HG03095 (cell line): ENCODE measurements around the gene CRHR1.

Experiments used
- ATAC-seq: cut with Tn5 transposase; IDR thresholded peaks from one replicate; pipeline ENCODE4 v1.9.1; 2021; ENCODE audit warnings: moderate library complexity; ENCODE audit not compliant: unreplicated experiment

The CRHR1 gene

DNA sequence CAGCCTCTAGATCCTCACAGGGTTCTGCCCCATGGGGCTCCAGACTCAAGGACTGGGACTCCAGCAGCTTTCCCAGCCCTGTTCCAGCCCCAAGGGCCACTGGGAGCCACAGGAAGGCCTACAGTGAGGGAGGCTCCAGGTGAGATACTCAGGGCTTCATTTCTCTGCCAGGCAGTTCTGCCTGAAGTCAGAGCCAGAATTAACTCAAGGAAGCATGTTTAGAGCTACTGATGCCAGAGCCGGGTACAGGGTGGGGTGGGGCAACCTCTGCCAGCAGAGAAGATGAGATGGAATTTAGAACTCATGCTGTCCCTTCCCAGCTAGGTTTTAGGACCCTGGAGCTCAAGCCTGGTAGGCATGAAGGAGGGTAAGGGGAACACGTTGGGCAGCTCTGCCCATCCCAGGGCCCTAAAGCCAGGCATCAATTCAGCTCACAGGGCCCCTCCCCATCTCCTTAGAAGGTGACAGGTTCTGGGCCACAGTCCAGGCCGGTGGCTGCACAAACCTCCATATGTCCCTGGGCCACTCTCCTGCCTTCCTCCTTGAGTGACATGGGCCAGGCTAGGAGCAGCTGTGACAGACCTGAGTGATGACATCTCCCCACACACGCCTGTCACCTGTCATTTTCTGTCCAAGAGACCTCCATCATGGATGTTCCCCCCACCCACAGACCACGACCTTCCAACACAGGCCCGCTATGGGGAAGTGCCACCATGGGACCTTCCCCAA, 36.1 kb downstream of the CRHR1 start:
- no peak for ATAC-seq

DNA sequence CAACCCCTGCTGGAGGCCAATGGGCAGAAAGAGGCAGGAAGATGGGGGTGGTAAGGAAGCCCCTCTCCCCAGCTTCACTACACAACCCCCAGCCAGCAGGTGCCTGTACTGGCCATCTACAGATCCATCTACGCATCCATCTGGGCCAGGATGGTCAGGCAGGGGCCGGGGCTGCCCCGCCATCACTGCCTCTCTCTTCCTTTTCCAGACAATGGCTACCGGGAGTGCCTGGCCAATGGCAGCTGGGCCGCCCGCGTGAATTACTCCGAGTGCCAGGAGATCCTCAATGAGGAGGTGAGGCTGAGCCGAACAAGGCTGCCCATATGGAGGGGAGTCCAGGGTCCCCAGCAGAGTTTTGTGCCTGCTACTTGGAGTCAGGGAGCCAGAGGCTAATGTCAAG, 37.0 kb downstream of the CRHR1 start:
- ATAC-seq: no peak

DNA sequence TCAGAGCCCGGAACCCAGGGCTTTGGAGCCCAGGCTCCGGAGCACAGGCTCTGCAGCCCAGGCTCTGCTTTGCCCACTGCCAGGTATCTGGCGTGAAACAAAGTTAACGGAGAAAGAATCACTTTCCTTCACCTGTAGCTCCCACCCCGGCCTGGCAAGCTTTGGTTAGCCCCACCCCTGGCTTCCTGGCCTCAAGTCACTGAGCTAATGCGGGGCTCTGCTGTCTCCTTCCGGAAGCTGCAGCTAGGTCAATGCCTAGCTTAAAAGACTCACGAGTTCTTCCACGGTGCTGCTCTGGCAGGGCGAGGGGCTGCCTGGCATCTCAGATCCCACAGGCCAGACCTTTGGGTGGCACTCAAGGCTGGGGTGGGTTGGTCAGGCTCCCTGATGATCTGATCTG, 39.5 kb downstream of the CRHR1 start:
- ATAC-seq: no peak

DNA sequence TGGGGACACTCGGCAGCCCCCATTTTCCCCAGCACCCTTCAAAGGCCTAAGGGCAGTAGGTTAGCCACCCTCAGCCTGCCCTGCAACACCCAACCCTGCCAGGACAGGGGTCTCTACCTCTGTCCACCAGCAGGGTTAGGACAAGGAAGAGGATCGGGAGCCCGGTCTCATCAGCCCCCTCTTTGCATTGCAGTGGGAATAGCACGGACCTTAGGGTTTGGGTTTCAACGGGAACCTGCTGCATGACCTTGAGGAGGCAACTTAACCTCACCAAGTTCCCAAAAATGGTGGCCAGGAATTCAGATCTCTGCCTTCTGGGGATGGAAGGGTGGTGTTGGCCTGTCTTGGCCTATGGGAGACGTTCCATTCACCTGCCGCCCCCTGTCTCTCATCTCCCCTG, 40.4 kb downstream of the CRHR1 start:
- no peak for ATAC-seq

DNA sequence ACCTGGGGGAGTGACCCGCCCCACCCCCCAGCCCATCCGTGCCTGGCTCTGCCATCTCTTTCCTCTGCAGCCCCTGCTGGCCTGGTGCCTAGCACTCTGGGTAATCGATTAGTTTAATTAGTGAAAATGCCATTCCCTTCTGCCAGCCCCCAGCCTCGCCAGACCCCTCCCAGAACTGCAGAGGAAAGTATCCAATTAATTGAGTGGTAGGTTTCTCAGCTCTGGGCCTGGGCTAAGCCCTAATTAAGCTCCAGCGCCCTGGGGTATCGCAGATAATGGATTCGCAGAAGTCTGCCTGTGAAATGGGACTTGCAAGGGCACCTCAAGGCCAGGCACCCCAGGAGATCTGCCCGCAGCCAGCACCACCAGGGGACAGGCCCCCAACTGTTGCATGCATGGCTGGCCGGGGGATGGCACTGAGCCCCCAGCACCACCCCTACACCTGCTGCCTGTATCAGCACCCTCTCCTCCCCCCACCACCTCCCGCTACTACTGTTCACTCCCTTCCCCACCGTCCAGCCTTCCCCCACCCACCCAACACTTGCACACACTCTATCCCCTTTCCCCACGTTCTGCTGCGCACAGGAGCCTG, 40.9 kb downstream of the CRHR1 start:
- ATAC-seq: no peak

DNA sequence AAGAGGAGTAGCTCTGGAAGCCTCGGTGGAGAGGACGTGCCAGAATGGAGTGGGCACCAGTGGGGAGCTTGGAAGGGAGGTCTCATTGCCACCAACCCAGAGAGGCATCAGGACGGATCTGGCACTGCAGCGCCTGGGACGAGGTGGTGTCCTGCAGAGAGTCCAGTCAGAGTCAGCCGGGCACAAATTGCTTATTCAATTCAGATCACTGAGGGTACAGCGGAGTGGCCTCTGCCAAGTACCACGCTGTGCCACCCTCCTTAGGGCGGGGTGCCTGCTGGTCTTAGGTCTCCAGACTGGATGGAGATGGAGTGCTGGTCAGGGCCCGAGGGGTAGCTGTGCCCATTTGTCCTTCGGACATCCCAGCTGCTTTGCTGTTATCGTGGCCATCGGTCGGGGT, 41.7 kb downstream of the CRHR1 start:
- no peak for ATAC-seq

DNA sequence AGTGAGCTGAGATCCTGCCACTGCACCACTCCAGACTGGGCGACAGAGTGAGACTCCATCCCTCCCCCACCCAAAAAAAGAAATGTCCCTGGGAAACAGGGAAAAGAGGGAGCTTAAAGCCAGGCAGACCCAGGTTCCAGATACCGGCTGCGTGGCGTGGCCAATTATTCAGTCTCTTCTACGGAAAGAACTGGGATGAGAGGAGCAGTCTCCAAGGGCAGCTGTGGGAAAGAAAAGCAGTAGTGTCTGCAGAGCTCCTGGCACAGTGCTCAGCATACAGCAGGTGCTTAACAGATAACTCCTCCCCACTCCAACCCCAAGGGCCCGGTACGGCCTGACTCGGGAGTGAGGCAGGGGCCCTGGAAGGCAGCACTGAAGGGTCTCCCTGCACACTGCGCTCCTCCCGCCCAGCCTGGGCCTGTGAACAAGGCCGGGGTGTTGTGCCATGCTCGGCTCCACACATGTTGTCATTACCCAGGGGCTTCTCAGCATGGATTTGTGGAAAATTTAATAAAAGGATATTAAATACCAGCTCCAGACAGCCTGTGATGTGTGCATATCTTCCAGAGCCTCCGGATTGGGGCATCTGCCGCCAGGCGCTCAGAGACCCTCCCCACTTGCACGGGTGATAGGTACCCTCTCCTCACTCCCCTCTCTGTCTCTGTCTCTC, 42.9 kb downstream of the CRHR1 start:
- no peak for ATAC-seq

DNA sequence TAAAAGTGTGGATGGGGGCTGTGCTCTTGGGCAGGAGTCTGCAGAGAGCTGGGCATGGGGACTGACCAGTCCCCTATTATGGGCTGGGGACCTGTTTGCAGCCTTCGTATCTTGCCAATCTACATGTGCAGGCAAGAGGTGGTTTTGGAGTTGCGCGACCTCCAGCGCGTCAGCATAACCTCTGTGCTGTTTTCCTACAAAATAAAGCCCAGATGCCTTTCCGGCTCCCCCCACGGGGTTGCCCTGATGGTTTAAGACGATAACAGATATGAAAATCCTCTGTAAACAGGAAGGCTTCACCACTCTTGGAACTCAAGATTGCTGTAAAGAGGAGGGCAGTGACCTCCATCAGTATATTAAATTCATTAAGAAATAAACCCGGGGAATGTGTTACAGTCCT, 44.1 kb downstream of the CRHR1 start:
- no peak for ATAC-seq

DNA sequence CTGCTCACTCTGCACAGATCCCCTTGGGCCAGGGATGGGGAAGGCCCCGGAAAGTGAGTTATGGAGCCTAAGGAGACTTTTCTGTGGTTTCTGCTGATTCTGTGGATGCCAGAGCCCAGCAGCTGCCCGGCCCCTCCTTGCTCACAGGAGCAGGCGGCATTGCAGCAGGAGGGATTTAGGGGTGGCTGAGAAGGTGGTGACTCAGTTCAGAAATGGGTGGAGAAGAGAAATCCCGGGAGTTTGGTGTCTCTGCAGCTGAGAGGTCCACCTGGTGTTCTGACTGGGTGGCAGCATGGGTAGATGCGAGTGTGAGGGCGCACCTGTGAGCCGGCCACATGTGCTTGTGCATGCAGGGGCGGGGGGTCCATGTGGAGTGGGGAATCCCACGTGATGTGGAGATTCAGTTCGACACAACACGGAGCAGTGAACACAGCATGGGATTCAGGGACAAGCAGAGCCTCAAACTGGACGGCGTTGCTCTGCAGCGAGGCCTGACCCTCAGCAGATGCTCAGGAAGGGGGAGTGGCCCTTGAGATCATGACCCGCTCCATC, 44.5 kb downstream of the CRHR1 start:
- ATAC-seq: no peak

DNA sequence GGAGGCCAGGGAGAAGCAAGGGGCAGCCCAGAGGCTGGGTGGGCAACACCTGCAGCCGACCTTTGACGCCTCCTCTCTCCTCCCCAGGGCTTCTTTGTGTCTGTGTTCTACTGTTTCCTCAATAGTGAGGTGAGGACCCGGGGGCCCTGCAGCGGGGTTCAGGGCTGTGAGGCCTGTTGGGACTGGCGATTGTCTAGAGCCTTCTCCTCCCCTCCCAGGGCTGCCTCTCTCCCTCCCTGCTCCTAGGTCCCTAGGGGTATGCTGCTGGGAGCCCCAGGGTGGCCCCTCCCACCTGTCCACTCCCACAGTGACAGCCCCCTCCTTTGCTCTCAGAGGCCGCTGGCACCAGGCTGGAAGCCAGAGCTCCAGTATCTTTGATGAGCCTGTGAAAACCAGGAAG, 49.8 kb downstream of the CRHR1 start:
- no peak for ATAC-seq

DNA sequence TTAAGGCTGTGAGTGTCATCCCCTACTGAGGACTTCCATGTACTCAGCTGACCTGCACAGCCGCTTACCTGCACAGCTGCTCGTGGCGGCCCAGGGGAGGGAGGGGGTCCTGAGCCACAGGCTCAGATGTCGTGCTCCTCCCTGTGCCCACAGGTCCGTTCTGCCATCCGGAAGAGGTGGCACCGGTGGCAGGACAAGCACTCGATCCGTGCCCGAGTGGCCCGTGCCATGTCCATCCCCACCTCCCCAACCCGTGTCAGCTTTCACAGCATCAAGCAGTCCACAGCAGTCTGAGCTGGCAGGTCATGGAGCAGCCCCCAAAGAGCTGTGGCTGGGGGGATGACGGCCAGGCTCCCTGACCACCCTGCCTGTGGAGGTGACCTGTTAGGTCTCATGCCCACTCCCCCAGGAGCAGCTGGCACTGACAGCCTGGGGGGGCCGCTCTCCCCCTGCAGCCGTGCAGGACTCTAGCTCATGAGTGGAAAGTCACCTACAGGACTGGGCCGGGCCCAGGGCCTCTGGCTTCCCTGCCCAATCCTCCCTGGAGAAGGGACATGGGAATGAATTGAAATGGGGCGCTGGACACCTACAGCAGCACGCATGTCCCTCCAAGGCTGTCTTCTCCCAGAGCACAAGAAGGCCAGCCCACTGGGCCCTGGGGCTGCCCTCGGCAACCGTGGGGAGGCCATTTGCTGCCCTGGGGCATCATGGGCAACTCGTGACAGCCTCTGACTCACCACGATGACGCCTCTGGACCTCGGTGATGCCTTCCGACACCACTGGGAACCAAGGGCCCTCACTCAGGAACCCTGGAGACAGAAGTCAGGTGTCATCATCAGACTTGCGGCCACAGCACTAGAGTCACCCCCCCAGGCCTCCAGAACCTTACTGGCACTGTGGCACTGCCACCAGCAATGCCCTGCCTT, 50.6 kb downstream of the CRHR1 start:
- no peak for ATAC-seq

DNA sequence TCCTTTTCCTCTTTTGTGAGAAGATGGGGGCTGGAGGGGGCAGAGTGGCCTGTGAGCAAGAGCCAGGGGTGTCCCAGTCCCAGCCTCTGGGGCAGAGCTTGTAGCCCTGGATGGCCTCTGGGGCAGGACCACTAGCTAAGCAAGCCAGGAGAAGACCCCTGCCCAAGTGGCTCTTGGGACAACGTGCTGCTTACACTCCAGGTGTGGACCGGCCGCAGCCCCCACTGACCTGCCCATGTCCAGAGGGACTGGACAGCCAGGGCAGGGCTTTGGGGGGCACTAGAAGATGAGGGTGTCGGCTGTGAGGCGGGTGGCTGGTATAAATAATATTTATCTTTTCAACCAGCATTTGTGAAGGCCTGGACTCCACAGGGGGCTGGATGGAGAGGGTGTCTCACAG, 51.4 kb downstream of the CRHR1 start:
- ATAC-seq: no peak

DNA sequence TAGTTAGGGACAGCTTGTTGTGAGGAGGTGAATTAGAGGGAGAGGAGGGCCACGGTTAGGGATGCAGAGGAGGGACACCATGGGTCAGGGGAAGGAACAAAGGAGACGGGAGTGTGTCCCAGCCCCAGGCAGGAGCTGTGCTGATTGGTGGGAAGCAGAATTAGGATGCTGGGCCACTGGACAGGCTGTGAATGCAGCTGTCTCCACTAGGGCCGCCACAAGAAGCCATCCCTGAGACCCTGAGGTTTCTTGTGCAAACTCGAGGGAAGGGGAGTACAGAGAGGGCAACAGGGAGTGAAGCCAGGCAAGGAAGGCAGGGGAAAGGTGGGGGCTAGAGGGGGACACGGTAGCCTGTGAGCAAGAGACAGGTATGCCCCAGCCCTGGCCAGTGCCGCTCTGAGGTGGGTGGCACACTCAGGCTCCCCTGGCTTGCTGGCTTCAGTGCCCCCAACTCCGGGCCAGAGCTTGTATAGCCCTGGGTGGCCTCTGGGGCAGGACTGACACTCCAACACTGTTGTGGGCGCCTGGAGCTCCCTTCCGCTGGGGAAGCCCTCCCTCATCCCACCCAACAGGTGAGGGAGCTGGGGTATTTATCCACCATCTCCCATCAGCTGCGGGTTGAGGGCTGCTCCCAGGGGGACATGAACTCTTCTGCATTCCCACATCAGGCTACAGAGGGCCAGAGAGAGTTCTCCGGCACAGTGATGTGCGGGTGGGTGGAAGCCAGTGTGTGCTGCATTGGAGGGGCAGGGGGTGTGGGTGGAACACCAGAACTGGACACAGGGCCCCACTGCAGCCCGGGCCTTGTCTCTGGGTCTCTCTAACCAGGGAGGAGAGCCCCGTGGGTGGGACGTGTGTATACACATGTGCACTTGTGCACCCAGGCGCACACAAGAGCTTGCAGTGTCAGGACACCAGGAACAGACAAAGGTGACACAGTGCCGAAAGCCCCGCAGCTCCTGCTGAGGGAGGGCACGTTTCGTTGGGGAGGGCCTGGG, 52.2 kb downstream of the CRHR1 start:
- no peak for ATAC-seq

DNA sequence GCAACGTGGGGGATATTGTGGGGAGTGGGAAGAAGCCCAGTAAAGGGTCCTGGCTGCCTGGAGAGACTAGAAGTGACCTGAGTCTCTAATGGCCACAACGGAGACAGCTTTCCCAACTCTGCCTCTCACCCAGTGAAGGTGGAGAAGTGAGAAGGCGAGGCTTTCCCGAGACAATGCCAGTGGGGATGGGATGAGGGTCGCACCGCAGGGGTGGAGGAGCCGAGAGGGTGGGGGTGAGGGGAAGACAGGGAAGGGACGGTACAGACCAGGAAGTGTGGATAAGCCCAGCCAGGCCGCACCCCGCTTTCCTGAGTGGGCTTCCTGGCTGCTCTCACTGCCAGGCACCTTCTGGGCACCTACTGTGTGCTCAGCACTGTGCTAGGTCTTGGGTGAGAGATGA, 53.1 kb downstream of the CRHR1 start:
- no peak for ATAC-seq

DNA sequence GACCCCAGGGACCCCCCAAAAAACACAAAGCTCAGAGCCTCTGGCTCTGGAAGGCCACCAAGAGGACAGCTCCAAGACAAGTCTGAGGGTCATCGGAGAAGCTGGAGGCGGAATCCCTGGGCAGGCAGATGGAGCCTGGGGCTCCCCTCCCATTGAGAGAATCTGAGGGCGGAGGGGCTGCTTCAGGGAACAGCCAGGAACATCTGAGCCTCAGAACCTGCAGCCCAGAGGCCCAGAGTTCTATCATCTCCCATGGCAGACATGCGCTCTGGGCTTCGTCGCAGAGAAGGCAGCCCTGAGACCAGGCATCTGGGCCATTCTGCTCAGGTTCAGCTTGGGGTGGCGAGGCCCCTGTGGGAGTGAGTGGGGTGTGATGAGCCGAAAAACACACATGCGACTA, 53.5 kb downstream of the CRHR1 start:
- no peak for ATAC-seq

DNA sequence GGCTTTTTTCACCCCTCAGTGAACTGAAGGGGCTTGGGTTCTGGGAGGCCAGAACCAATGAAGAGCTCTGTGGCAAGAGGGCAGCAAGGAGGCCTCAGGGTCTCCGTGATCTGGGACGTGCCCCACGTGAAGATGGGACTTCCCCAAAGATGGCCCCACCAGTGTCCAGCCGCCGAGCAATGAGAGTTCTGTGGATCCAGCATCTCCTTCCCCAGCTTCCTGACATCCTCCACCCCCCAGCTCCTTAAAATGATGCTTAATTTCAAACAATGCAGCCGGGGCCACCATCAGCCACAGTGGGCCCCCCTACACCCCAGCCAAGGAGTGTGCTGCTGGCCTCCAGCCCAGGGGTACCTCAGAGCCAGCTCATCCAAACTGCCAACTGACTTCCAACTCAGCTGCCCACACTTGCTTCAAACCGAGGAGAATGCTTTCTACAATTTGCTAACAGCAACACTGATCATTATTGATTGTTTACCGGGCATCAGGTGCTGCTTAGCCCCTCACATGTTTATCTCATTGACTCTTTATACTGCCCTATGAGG, 54.7 kb downstream of the CRHR1 start:
- ATAC-seq: no peak

DNA sequence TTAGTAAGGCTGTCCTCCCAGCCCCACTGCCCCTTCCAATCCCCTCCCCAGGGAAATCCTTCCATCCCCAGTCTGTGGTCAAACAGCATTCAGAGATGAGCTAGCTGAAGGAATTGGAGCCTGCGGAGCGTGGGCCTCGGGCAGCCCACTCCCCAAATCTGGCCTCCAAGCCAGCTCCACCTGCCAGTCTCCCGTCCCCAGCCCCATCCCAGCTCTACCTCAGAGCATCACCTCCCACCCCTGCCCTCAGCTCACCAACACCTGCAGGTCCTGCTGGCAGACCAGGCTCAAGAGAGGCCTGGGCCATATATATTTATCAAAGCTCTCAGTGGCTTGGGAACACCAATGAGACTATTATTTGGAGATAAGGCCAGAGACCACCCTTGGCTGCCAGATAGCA, 55.3 kb downstream of the CRHR1 start:
- no peak for ATAC-seq

DNA sequence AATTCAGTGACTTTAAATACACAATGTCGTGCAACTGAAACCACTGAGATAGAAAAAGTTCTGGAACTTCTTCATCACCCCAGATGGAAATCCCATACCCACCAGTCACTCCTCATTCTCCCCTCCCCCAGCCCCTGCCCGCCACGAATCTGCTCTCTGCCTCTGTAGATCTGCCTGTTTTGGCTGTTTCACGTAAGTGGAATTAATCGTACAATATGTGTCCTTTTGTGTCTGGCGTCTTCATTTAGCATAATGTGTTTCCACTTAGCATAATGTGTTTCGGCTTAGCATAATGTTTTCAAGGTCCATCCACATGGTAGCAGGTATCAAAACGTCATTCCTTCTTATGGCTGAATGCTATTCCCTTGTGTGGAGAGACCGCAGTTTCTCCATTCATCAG, 57.1 kb downstream of the CRHR1 start:
- ATAC-seq: no peak

DNA sequence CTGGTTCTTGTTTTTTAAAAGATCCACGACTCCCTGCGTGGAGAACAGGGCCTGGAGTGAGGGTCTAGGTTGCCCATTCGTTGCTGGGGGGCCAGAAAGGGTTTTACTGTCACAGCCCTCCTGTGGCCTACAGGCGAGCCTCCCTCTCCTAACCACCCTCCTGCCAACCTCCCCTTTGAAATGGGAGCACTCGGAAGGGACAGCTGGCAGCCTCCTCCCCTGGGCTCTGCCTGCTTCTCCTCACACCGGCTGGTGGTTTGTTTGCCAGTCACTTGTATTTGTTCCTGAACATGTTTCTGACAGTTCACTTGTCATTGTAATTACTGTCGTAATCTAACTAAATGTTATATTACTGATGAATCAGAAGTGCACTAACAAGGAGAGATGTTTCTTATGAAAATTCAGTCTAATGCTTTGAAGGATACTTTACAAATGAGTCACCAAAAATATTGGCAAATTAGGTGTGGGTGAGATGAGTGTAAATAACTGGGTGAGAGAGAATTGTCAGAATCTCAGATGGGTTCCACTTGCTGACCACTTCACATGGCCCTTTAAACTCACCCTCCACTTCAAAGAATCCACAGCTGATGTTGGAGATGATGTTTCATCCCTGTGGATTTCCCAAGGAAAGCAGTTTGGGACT, 57.9 kb downstream of the CRHR1 start:
- ATAC-seq: no peak
